Activated CD8-positive, alpha-beta memory T cell treated with anti-CD3 and anti-CD28 coated beads for 24 hours (primary cell): ENCODE measurements around the gene HOXA4.

Source experiments
- DNase-seq: peaks from one replicate; pipeline ENCODE4 v3.0.0-alpha.2; 2020

Gene HOXA4

DNA sequence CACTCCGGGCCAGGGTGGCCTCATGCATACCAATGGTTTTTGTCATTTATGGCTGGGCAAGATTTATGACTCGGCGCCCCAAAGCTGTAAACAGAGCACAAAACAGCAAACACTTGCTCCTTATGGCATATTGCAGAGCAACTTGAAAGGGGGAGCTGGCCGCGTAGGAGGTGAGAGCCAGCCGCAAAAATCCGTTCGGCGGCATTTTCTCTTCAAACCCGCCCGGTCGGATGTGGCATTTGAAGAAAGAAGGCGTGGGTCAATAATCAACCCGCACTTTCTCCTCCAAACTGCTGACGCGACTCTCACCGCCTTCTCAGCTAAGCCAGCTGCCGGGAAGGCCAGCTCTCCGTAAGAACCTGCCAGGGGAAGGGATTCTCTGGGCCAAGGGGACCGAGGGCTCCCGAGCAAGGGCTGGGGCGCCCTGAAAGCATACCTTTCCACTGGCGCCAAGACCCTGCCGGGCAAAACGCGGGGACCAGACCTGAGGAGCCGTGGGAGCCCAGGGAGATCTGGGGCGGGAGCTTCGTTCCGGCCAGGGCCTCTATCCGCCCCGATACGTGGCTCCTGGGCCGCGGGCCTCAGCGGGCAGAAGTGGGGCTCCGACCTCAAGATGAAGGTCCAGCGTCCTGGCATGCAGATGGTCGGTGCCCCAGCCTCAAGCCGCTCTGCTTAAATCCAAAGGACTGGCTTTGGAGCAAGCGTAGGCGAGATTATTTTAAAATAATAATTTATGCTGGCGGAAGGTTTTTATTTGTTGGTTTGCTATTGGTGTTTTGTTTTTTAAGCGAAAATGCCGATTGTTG lies 15.1 kb downstream of the HOXA4 start:
- DNase-seq = no peak

- DNase-seq = no peak
Observed at GRCh38 chr7:27114881-27115220, 15.7 kb downstream of the HOXA4 start.

- DNase-seq = no peak
Observed at GRCh38 chr7:27113991-27114769, 16.4 kb downstream of the HOXA4 start.

DNA sequence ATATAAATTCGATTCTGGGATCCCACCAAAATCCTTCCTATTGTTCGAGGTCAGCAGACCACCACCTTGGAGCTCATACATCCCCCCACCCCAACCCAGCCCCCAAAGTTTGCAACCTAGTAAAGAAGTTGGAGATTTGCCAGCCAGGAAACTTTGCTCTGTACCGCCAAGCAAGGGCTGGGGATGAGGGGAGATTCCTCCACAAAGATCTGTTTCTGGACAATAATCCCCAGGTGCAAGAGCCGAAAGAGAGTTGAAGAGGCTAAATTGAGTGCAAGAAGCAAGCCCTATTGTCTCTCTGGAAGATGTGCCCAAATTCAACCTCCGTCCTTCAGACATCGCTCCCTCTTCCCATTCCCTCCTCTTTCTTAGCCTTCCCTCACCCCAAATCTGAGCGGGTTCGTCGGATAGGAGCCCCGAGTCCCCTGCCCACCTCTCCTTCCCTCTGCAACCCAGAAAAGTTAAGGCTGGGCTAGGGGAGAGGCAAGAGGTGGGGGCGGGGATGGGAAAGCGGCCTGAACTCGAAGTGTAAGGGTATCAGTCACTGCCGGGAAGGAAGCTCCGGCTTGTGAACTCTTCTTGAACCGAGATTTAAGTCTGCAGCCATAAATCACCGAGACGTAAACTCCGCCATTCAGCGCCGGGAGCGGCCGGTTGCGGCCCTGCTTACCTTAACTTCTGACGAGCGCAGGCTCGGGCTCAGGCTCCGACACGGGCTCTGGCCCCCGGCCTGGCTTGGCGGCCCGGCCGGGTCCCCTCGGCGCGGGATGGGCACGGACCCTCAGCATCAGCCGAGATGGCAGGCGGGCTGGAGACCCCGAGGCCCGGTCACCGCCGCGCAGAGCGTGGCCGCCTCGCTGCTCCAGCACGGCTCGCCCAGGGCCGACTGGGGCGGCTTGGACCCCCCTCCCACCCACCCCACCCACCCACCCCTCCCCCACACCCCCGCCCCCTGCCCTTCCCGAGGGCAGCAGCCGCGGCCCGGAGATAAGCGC lies 17.3 kb downstream of the HOXA4 start:
- DNase-seq = no peak

GRCh38 chr7:27112361-27112760 lies 18.2 kb downstream of the HOXA4 start:
- no peak for DNase-seq

GRCh38 chr7:27111751-27112277 lies 18.7 kb downstream of the HOXA4 start:
- no peak for DNase-seq

DNA sequence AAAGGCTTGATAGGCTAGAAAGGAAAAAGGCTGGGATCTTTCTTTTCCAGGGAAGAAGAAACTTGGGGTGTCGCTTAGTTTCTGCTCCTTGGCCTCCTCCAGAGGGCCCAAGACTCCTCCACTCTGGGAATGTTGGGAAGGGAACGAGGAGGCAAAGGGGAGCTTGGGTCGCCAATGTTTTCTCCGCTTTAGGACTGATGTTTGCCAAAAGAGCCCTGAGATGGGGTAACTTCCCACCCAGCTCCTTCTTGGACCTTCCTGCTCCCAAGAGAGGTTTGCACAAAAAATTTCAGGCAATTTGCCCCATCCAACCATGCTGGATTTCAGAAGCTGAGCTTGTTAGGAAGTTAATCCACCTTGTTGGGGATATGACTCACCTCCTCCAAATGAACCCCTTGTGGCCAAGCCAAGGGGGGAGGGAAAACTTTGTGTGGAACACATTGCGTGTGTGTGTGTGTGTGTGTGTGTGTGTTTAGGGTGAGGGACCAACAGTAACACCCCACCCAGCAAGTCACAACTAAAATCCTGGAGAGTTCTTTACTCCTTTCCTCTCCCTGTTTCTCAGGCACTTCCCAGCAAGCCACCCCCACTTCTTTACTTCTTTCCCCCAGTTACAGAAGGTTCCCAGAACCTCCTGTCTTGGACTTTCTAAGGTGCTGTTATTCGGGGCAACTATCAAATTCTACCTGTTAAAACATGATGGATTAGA lies 19.4 kb downstream of the HOXA4 start:
- no peak for DNase-seq

- no peak for DNase-seq
Observed at GRCh38 chr7:27110186-27111031, 20.1 kb downstream of the HOXA4 start.

GRCh38 chr7:27109466-27110185 lies 20.9 kb downstream of the HOXA4 start:
- no peak for DNase-seq

DNA sequence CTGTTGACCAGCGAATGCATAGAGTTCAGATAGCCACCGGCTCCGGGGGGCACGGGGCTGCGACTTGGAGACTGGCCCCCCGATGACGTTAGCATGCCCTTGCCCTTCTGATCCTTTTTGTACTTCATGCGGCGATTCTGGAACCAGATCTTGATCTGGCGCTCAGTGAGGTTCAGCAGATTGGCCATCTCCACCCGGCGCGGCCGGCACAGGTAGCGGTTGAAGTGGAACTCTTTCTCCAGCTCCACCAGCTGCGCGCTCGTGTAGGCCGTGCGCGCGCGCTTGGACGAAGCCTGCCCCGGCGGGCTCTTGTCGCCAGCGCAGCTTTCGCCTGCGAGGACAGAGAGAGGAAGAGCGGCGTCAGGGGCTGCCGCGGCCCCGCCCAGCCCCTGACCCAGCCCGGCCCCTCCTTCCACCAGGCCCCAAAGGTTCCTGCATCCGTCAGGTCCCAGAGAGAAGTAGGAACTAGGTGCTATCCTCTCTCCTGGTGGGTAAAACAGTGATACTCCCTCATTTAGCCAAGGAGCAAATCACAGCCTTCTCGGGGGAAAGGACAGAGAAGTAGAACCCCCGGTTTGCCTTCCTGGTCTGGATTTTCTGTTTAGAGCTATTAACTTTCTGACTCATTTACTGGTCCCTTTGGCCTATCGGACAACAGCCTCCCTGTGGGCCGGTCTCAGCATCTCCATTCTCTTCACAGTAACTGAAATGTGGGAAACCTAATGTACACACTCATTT lies 22.0 kb downstream of the HOXA4 start:
- no peak for DNase-seq

DNA sequence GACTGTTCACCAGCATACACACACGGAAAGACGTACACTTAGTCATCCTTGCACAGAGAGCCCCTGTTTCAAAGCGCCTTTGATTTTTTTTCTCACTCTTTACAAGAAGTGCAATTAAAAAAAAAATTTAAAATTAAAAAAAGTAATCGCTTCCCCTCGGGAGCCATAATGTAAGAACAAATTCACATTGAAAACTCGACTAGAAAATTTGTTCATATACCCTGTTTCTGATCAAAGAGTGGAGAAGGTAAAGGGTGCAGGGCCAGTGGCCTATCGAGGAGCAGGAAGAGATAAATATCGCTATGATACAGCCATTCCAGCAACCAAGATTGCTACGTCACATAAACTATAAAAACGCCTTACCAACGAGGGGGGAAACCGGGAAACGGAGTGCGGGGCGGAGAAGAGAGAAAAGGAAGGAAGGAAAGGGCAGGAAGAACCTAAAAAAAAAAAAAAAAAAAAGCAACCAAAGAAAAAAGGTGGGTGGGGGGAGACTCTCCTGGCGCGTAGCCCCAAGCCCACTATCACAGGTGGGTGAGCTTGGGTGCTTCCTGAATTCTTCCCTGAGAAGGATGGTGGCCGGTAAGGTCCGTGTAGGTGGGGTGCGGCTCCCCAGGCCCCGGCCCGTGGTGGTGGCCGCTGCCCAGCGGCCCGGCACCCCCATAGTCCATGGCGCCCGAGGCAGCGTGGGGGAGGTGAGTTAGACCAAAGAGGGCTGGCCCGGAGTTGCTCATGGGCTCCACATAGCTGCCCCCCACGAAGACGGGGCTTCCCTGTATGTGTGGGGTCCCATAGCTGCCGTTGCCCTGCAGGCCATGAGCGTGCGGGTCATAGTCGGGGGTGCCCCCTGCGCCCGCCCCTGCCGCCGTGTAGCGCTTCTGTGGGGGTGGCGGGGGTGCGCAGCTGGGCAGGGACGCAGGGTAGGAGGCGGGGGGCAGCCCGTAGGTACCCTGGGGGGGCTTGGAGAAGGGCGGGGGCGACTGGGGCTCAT lies 22.9 kb downstream of the HOXA4 start:
- DNase-seq = no peak

GRCh38 chr7:27106901-27107240 lies 23.7 kb downstream of the HOXA4 start:
- DNase-seq = no peak

DNA sequence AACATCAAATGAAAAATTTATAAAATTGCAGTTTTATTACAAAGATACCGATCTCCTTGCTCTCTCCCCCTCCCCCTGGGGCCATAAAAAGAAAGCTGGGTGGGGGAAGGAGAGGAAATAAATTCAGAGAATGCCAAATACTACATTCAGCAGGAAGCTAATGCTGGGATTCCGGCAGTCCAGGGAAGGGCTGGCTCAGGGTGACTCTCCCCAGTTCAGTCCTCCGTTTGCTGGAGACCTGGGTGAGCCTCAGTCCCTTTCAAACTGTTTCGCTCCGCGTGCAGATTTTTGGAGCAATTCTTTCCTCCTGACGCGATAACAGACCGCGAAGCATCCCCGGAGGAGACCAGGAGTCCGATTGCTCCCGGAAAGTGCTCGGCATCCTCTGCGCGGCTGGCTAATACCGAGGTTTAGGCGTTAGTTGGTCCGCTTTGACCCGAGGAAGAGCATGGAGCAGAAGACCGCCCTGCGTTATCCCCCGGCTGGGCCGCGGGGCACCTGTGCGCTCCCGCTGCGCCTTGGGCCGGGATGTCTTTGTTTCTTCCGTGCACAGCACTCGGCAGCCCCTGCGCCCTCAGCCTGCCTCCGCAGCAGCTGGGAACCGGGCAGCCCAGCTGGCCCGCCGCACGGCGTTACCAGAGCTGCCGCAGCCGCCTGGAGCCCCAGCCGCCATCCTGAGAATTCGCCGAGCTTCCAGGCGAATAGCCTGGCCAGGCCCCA lies 24.2 kb downstream of the HOXA4 start:
- DNase-seq = no peak

GRCh38 chr7:27105301-27106031 lies 25.1 kb downstream of the HOXA4 start:
- DNase-seq = no peak

GRCh38 chr7:27104341-27105058 lies 26.1 kb downstream of the HOXA4 start:
- no peak for DNase-seq

GRCh38 chr7:27103489-27104226 lies 26.9 kb downstream of the HOXA4 start:
- no peak for DNase-seq
